Amniotic stem cell (primary cell): ENCODE results near the gene TFDP1.
"Not testable (repeated sequence)": the region's sequence is repeated elsewhere in the genome, so short reads cannot be mapped to it uniquely, and the experiment has no call there.

Experiments used
- DNase-seq: peaks from one replicate; lab custom pipeline; 2025; lab: John Stamatoyannopoulos, UW

Gene TFDP1

DNA sequence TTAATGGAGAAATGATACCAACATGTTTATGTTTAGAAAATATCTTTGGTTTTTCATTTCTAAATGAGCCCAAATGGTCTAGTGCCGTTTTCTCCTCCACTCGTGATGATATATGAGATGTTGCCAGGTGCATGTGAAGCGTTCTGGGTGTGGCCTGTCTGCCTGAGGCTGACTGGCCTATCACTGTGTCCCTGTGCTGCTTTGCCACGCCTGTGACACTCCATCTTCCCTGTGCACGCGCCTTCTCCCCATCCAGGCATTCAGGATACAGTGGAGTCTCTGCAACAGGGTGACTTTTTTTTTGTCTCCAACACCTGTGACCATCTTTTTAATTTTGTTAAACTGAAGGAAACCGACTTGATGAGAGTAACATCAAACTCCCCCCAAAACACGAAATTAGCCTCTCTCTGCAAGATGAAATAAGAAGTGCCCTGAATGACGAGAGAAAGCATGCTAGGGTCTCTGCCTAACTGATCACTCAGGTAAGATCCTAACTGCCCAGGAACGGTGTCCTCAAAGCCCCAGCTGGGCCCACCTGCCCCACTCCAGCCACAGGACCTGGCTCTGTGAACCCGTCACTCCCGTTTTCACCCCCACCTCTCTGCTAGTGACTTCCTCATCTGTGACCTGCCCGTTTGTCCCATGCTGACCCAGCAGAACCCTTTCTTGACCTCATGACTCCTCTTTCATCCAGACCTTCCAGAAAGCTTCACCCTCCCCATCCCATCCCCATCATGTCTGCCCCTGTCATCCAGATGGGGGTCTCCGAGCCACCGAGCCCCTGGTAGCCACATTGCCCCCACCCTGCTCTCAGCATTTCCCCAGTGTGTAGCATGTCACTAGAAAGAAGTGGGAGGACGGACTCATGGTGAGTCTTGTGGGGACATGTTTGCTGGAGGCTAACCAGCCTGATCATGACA lies 33.2 kb upstream of the TFDP1 start:
- no peak for DNase-seq

DNA sequence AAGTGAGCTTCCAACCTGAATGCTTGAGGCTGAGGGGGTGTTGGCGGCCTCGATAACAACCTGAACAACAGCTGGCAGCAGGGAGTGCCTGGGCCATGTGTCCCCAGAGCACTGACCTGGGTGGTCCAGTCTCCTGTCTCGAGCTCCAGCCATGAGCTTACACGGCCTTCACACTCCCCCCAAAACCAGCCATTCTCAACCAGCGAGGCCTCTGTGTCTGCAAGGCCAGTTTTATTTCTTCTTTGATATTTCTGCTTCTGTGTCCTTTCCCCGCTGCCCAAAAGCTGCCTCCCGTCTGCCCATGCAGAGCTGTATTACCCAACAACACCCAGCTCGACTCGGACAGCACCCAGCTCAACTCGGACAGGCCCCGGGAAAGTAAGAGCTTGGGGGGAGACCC lies 32.5 kb upstream of the TFDP1 start:
- no peak for DNase-seq

GRCh38 chr13:113552786-113553434 lies 31.6 kb upstream of the TFDP1 start:
- DNase-seq = no peak

DNA sequence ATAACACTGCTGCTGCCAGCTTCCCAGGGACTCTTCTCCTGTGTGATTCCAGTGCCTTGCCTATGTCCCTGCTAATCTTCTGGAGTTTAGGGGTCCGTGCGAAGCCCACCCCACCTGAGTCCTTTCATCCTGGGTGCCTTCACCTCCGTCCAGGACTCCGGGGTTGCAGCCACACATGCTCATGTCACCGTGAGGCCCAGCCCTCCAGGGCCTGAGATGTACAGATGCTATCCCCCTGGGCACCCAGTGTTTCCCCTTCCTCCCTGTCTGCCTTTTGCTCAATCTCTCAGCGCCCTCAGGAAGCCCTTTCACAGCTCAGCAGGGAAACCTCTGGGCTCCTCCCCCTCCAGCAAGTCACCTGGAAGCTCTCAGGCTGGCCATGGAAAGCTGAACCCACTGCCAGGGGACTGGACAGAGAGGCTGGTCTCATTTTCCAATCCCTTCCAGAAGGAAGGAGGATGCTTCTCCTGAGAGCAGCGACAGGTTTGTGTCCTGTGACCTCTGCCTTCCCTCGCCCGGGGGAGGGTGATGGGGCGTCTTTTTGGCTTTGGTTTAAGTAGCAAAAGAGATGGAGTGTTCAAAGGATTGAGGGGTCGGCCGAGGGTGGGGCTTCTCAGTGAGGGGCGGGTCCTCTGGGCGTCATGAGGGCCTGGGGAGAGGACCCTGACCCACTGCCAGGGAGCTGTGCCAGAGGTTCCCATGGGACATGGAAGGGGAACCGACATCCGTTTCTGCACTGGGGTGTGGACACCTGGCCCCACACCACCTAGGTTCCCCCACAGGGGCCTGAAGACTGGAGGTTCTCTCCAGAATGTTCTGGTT lies 30.8 kb upstream of the TFDP1 start:
- DNase-seq = no peak

DNA sequence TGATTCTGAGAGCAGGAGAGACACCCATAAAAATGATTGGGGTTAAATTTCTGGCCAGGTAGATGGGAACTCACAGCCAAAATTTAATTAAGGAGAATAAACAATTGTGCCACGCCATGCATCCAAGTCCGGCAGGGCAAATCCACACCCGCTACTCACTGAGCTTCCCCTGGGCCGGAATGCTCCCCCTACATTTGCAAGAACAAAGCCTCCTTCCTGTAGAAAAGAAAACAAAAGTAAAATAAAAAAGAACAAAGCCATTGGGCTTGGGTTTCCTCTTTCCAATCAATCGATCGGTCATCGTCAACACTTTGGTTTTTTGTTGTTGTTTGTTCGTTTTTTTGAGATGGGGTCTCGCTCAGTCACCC lies 30.2 kb upstream of the TFDP1 start:
- no peak for DNase-seq

DNA sequence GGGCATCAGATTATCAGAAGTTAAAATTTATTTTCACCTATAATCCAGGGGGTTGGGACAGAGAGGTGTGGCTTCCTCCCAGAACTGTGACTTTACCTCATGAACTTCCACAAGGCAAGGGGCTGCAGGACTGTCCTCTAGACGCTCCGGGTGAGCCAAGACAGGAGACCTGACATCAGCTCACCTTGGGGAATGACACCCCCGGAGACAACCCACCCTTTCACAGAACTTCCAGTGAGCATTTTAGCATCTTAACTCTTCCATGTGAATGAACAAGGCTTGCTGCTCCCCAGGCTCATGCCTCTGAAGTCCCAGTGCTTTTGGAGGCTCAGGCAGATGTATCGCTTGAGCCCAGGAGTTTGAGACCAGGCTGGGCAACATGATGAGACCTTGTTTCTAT lies 29.4 kb upstream of the TFDP1 start:
- no peak for DNase-seq

- DNase-seq = no peak
Observed at GRCh38 chr13:113557013-113557412, 27.5 kb upstream of the TFDP1 start.

DNA sequence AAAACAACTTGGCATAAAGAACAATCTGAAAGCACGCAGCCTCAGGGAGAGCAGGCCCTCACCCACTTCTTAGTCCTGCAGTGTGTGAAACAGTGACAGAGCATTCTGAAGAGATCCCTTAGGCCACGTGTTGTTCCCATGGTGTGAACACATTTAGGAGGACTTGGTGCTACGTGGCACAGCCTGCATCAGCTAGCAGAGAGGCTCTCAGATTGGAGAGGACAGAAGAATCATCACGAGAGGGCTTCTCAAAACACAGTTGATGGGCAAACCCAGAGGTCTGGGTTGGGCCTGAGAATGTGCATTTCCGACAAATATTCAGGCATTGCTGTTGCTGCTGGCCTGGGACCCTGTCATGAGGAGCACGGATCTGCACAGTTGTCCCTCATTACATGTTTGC lies 26.1 kb upstream of the TFDP1 start:
- DNase-seq = no peak

DNA sequence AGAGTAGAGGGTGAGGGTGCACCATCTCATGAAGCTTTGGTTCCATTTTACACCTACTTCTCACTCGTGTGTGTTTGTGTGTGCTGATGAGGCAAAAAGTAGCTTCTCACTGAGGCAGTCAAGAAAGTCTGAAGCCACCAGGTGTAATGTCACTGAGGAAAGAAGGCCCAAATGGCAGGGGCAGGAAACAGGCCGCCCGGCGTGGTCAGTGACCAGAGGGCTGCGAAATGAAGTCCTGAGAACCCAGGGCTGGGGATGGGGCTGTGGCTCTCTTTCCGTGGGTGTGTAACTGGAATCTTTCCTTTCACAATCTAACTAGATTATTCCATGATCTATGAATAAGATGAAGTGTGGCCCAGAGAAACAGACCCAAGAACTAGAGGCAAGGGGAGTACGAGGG lies 25.5 kb upstream of the TFDP1 start:
- no peak for DNase-seq

GRCh38 chr13:113559901-113560644 lies 24.5 kb upstream of the TFDP1 start:
- no peak for DNase-seq

- no peak for DNase-seq
Observed at GRCh38 chr13:113560645-113561416, 23.7 kb upstream of the TFDP1 start.

DNA sequence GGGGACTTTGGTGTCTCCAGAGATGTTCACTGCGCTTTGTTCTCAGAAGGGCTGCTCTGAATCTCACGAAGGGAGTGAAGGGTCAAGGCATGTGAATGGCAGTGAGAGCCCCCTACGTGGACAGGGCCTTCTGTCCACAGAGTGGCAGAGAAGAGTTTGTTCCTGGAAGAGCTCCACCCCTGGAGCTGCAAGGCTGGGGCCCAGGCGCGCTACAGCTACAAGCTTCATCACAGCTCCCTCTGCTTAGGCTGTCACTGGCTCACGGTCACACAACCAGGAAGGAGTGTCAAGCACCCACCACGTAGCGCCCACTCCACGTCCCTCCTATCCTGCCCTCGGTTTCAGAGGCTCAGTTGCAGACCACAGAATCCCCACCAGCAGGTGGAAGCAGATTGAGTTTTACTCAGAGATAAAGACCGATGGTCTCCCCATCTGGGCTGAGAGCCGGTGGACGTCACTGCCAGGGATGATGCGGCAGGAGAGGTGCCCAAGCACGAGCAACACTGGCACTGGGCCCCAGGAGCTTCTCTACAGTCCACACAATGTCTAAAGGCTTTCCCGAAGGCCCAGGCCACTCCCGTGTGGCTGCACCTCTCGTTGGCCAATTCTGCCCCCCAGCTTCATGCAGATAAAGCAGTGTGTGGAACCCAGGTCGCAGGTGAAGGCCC lies 23.0 kb upstream of the TFDP1 start:
- no peak for DNase-seq

DNA sequence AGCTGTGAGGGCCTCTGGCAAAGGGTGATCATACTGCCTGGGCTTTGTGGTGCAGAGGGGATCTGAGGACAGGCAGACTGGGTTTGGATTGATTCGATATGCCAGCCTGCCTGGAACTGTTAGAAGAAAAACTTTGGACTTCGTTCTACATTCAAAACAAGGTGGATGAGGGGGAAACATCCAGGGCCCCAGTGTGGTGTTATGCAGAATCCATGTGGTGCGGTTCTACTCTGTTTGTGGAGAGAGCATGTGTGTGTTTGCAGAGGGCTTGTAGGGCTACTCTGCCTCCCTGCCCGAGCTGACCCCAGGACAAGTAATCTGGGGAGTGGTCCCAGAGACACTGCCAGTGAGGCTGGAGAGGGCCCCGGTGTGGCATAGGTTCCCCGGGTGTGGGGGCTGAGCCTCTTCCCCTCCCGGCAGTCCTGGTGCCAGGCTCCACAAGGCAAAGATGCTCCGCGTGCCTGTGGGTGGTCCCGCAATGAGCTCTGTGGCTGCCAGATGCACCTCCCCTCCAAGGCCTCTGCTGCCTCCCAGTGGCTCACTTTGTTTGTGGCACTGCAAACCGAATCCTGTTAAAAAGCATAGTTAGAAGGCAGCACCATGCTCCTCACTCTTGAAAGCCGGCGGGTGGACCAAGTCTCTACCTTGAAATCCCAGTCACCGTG lies 22.3 kb upstream of the TFDP1 start:
- DNase-seq = peak; percentile 79

DNA sequence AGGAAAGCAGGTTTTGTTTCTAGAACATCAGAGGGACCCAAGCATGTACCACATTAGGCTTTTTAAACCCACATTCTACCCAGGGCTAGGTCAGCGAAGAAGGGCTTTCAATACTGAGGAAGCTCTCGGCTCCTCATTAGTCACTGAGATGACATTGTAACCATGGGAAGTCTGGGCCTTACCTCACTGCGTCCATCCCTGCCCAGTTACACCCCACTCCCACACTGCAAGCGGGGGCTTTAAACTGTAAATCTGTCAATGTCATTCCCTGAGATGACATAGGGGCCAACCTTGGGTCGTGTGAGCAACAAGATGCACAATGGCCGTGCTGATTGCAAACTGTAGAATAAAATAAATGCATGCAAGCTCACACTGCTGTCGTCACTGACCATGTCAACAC lies 21.7 kb upstream of the TFDP1 start:
- DNase-seq = no peak

DNA sequence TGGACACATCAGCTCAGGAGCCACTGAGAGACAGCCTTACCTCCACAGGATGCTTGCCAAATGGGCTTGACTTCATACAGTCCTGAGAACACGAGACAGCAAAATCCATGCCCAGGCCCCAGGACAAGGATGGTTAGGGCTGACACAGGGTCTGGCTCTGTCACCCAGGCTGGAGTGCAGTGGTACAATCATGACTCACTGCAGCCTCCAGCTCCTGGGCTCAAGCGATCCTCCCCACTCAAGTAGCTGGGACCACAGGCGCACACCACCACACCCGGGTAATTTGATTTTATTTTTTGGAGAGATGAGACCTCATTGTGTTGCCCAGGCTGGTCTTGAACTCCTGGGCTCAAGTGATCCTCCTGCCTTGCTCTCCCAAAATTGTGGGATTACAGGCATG lies 21.0 kb upstream of the TFDP1 start:
- not testable (repeated sequence) for DNase-seq

DNA sequence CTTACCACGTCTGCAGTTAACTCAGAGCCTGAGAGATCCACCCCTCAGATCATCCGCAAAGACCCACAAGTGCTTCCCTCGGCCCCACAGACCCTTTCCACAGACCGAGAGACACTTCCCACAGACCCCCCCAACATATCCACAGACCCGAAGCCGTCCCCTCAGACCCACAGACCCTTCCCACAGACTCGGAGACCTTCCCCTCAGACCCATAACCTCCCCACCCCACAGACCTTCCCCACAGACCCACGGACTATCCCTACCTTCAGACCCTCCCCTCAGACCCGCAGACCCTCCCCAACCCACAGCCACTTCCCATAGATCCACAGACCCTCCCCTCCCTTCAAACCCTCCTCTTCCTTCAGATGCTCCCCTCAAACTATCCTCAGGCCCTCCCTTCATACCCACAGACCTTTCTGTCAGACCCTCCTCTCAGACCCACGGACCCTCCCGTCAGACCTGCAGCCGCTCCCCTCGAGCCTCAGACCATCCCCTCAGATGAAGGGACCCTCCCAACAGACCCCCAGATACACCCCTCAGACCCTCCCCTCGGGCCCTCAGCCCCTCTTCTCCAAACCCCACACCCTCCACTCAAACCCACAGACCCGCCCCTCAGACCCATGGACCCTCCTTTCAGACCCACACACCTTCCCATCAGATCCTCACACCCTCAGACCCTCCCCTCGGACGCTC lies 20.1 kb upstream of the TFDP1 start:
- no peak for DNase-seq

- no peak for DNase-seq
Observed at GRCh38 chr13:113565526-113566226, 18.9 kb upstream of the TFDP1 start.

GRCh38 chr13:113566227-113566561 lies 18.4 kb upstream of the TFDP1 start:
- DNase-seq = no peak

DNA sequence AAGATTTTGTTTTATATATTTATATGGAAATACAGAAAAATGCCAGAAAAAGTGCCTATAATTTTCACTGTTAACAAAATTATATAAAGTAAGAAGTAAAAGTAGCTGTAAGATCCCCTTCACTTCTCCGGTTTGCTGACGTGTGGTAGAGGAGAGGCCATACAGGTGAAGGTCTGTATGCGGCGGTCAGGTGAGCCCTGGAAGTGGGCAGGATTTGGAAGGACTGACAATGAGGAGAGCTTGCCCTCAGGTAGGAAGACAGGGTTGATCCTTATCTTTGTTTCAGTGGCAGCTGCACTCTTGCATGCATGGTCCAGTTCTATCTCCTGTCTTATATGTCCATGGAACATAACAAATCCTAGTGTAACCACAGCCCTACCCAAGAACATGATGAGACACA lies 16.9 kb upstream of the TFDP1 start:
- DNase-seq = no peak
